ENCODE results near the gene LSR.

The LSR gene

GRCh38 chr19:35272954-35273649, 24.3 kb downstream of the LSR start:
- Histone ChIP-seq H3K4me1 (ENCODE audit: control insufficient read depth in 1 of 2, insufficient read depth in 2 of 2, low read length in 2 of 2) (peaks cover 0 to 11% of the 10 kb centered on the region in 2 donors), H3K27ac (ENCODE audit: low read length) (no peak overlapping the region), H3K36me3 (ENCODE audit: control insufficient read depth in 1 of 2, insufficient read depth in 2 of 2, low read length in 2 of 2) (peaks cover 34 to 73% of the 10 kb centered on the region in 2 donors), H3K27me3 (ENCODE audit: low read depth, low read length) (no peaks in the 10 kb centered on the region), H3K4me3 (ENCODE audit: low read depth in 1 of 2, low read length in 2 of 2) (no peak overlapping the region), H3K9me3 (ENCODE audit: control insufficient read depth in 1 of 2, low read length in 2 of 2) (no peaks in the 10 kb centered on the region)

GRCh38 chr19:35273686-35274259, 25.0 kb downstream of the LSR start:
- Histone ChIP-seq H3K36me3 (ENCODE audit: control insufficient read depth in 1 of 2, insufficient read depth in 2 of 2, low read length in 2 of 2) (peaks cover 35 to 80% of the 10 kb centered on the region in 2 donors), H3K4me3 (ENCODE audit: low read depth in 1 of 2, low read length in 2 of 2) (no peak overlapping the region), H3K9me3 (ENCODE audit: control insufficient read depth in 1 of 2, low read length in 2 of 2) (no peaks in the 10 kb centered on the region), H3K27me3 (ENCODE audit: low read depth, low read length) (no peaks in the 10 kb centered on the region), H3K4me1 (ENCODE audit: control insufficient read depth in 1 of 2, insufficient read depth in 2 of 2, low read length in 2 of 2) (peaks cover 0 to 11% of the 10 kb centered on the region in 2 donors), H3K27ac (ENCODE audit: low read length) (no peak overlapping the region)

GRCh38 chr19:35274323-35274722, 25.5 kb downstream of the LSR start:
- no peak overlapping the region for H3K27ac ChIP-seq (ENCODE audit: low read length)
- H3K36me3 ChIP-seq (ENCODE audit: control insufficient read depth in 1 of 2, insufficient read depth in 2 of 2, low read length in 2 of 2) = peaks cover 35 to 85% of the 10 kb centered on the region in 2 donors
- H3K27me3 ChIP-seq (ENCODE audit: low read depth, low read length) = no peaks in the 10 kb centered on the region
- H3K9me3 ChIP-seq (ENCODE audit: control insufficient read depth in 1 of 2, low read length in 2 of 2) = no peaks in the 10 kb centered on the region
- no peak overlapping the region for H3K4me3 ChIP-seq (ENCODE audit: low read depth in 1 of 2, low read length in 2 of 2)
- peaks cover 0 to 11% of the 10 kb centered on the region in 2 donors for H3K4me1 ChIP-seq (ENCODE audit: control insufficient read depth in 1 of 2, insufficient read depth in 2 of 2, low read length in 2 of 2)

GRCh38 chr19:35276706-35277281, 28.0 kb downstream of the LSR start:
- no peaks in the 10 kb centered on the region for H3K9me3 ChIP-seq (ENCODE audit: control insufficient read depth in 1 of 2, low read length in 2 of 2)
- H3K4me1 ChIP-seq (ENCODE audit: control insufficient read depth in 1 of 2, insufficient read depth in 2 of 2, low read length in 2 of 2) = no peaks in the 10 kb centered on the region
- no peaks in the 10 kb centered on the region for H3K27me3 ChIP-seq (ENCODE audit: low read depth, low read length)
- no peak overlapping the region for H3K4me3 ChIP-seq (ENCODE audit: low read depth in 1 of 2, low read length in 2 of 2)
- no peak overlapping the region for H3K27ac ChIP-seq (ENCODE audit: low read length)
- peaks cover 24 to 75% of the 10 kb centered on the region in 2 donors for H3K36me3 ChIP-seq (ENCODE audit: control insufficient read depth in 1 of 2, insufficient read depth in 2 of 2, low read length in 2 of 2)

GRCh38 chr19:35278578-35279284, 29.9 kb downstream of the LSR start:
- Histone ChIP-seq H3K36me3 (ENCODE audit: control insufficient read depth in 1 of 2, insufficient read depth in 2 of 2, low read length in 2 of 2) (peaks cover 24 to 56% of the 10 kb centered on the region in 2 donors), H3K27ac (ENCODE audit: low read length) (no peak overlapping the region), H3K4me1 (ENCODE audit: control insufficient read depth in 1 of 2, insufficient read depth in 2 of 2, low read length in 2 of 2) (no peaks in the 10 kb centered on the region), H3K27me3 (ENCODE audit: low read depth, low read length) (peaks cover 4% of the 10 kb centered on the region), H3K9me3 (ENCODE audit: control insufficient read depth in 1 of 2, low read length in 2 of 2) (no peaks in the 10 kb centered on the region), H3K4me3 (ENCODE audit: low read depth in 1 of 2, low read length in 2 of 2) (no peak overlapping the region)

- Histone ChIP-seq H3K36me3 (ENCODE audit: control insufficient read depth in 1 of 2, insufficient read depth in 2 of 2, low read length in 2 of 2) (peaks cover 19 to 50% of the 10 kb centered on the region in 2 donors), H3K4me3 (ENCODE audit: low read depth in 1 of 2, low read length in 2 of 2) (no peak overlapping the region), H3K27ac (ENCODE audit: low read length) (no peak overlapping the region), H3K4me1 (ENCODE audit: control insufficient read depth in 1 of 2, insufficient read depth in 2 of 2, low read length in 2 of 2) (no peaks in the 10 kb centered on the region), H3K9me3 (ENCODE audit: control insufficient read depth in 1 of 2, low read length in 2 of 2) (no peaks in the 10 kb centered on the region), H3K27me3 (ENCODE audit: low read depth, low read length) (peaks cover 4% of the 10 kb centered on the region)
These were observed 30.6 kb downstream of the LSR start for GRCh38 chr19:35279374-35279773.

GRCh38 chr19:35279985-35280821, 31.4 kb downstream of the LSR start:
- H3K27ac ChIP-seq (ENCODE audit: low read length) = no peak overlapping the region
- no peaks in the 10 kb centered on the region for H3K4me1 ChIP-seq (ENCODE audit: control insufficient read depth in 1 of 2, insufficient read depth in 2 of 2, low read length in 2 of 2)
- peaks cover 4% of the 10 kb centered on the region for H3K27me3 ChIP-seq (ENCODE audit: low read depth, low read length)
- H3K9me3 ChIP-seq (ENCODE audit: control insufficient read depth in 1 of 2, low read length in 2 of 2) = no peaks in the 10 kb centered on the region
- H3K4me3 ChIP-seq (ENCODE audit: low read depth in 1 of 2, low read length in 2 of 2) = no peak overlapping the region
- H3K36me3 ChIP-seq (ENCODE audit: control insufficient read depth in 1 of 2, insufficient read depth in 2 of 2, low read length in 2 of 2) = peaks cover 19 to 45% of the 10 kb centered on the region in 2 donors

GRCh38 chr19:35281303-35281702, 32.5 kb downstream of the LSR start:
- Histone ChIP-seq H3K9me3 (ENCODE audit: control insufficient read depth in 1 of 2, low read length in 2 of 2) (no peaks in the 10 kb centered on the region), H3K4me3 (ENCODE audit: low read depth in 1 of 2, low read length in 2 of 2) (no peak overlapping the region), H3K36me3 (ENCODE audit: control insufficient read depth in 1 of 2, insufficient read depth in 2 of 2, low read length in 2 of 2) (peaks cover 13 to 36% of the 10 kb centered on the region in 2 donors), H3K4me1 (ENCODE audit: control insufficient read depth in 1 of 2, insufficient read depth in 2 of 2, low read length in 2 of 2) (no peaks in the 10 kb centered on the region), H3K27ac (ENCODE audit: low read length) (no peak overlapping the region), H3K27me3 (ENCODE audit: low read depth, low read length) (peaks cover 4% of the 10 kb centered on the region)

GRCh38 chr19:35284153-35285094, 35.6 kb downstream of the LSR start:
- no peaks in the 10 kb centered on the region for H3K9me3 ChIP-seq (ENCODE audit: control insufficient read depth in 1 of 2, low read length in 2 of 2)
- H3K4me3 ChIP-seq (ENCODE audit: low read depth in 1 of 2, low read length in 2 of 2) = no peak overlapping the region
- H3K36me3 ChIP-seq (ENCODE audit: control insufficient read depth in 1 of 2, insufficient read depth in 2 of 2, low read length in 2 of 2) = peaks cover 0 to 5% of the 10 kb centered on the region in 2 donors
- H3K27ac ChIP-seq (ENCODE audit: low read length) = no peak overlapping the region
- peaks cover 4% of the 10 kb centered on the region for H3K27me3 ChIP-seq (ENCODE audit: low read depth, low read length)
- no peaks in the 10 kb centered on the region for H3K4me1 ChIP-seq (ENCODE audit: control insufficient read depth in 1 of 2, insufficient read depth in 2 of 2, low read length in 2 of 2)

GRCh38 chr19:35285095-35285449, 36.3 kb downstream of the LSR start:
- Histone ChIP-seq H3K9me3 (ENCODE audit: control insufficient read depth in 1 of 2, low read length in 2 of 2) (no peaks in the 10 kb centered on the region), H3K27me3 (ENCODE audit: low read depth, low read length) (peaks cover 4% of the 10 kb centered on the region), H3K4me3 (ENCODE audit: low read depth in 1 of 2, low read length in 2 of 2) (no peak overlapping the region), H3K4me1 (ENCODE audit: control insufficient read depth in 1 of 2, insufficient read depth in 2 of 2, low read length in 2 of 2) (no peaks in the 10 kb centered on the region), H3K27ac (ENCODE audit: low read length) (no peak overlapping the region), H3K36me3 (ENCODE audit: control insufficient read depth in 1 of 2, insufficient read depth in 2 of 2, low read length in 2 of 2) (peaks cover 0 to under 1% of the 10 kb centered on the region in 2 donors)
